ENCODE measurements around the gene DNAH7.
A peak's percentile ranks its signal among the peaks of the same experiment; 100 is the strongest.

Gene DNAH7

GRCh38 chr2:196068271-196069209 is at the start of gene DNAH7:
DNAH7 (minus strand) TSS chr2:196068837; CDS start chr2:196068711, 126 bp downstream.
- H3K9me3 ChIP-seq (ENCODE audit: control insufficient read depth, insufficient read depth, low read length) = no peaks in the 10 kb centered on the region
- H3K27ac ChIP-seq (ENCODE audit: low read depth, low read length) = peak within 1 kb of the TSS; percentile 79
- H3K27me3 ChIP-seq (ENCODE audit: control insufficient read depth, insufficient read depth, low read length) = 0 out of 2 replicates have a peak, but pooled peaks cover 4% of the 10 kb centered on the region
- peaks cover 4% of the 10 kb centered on the region; the same call in 1 of the 2 replicates for H3K4me1 ChIP-seq (ENCODE audit: control insufficient read depth, insufficient read depth, low read length)
- H3K9ac ChIP-seq (ENCODE audit: low read depth, low read length) = 0 out of 2 replicates have a peak within 1 kb of the TSS, but pooled peaks have one; percentile 23
- no peaks in the 10 kb centered on the region for H3K36me3 ChIP-seq (ENCODE audit: control insufficient read depth, insufficient read depth, low read length)
- H3K4me3 ChIP-seq (ENCODE audit: low read depth, low read length) = peak within 1 kb of the TSS; percentile 91

DNA sequence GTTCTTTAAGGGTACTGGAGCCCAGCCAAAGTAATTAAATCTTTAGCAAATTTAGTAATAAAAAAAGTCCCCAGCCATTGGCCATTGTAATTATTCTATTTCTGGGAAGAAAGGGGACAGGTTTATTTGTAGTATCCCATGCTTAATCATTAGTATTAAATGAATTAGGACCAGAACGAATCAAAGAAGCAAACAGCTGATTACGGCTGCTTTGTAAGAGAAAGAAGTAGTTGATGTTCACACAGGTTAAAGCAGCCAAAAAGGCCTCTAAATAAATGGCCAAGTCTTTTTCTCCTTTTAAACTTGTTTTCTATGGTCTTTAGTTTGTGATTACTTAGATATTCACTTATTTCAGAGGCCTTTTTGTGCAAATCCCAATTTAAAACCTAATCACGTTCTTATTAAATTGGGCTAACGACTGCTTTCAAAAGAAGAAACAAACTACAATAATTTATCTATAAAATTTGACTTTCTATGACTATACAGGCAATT is 48.6 kb upstream of the DNAH7 start:
- Histone ChIP-seq H3K9me3 (ENCODE audit: control insufficient read depth, insufficient read depth, low read length) (no peaks in the 10 kb centered on the region), H3K36me3 (ENCODE audit: control insufficient read depth, insufficient read depth, low read length) (no peaks in the 10 kb centered on the region), H3K4me1 (ENCODE audit: control insufficient read depth, insufficient read depth, low read length) (peaks cover 22% of the 10 kb centered on the region), H3K4me3 (ENCODE audit: low read depth, low read length) (no peak overlapping the region), H3K27me3 (ENCODE audit: control insufficient read depth, insufficient read depth, low read length) (no peaks in the 10 kb centered on the region), H3K9ac (ENCODE audit: low read depth, low read length) (no peak overlapping the region), H3K27ac (ENCODE audit: low read depth, low read length) (no peak overlapping the region)

- Histone ChIP-seq H3K4me1 (ENCODE audit: control insufficient read depth, insufficient read depth, low read length) (peaks cover 29% of the 10 kb centered on the region), H3K9me3 (ENCODE audit: control insufficient read depth, insufficient read depth, low read length) (no peaks in the 10 kb centered on the region), H3K9ac (ENCODE audit: low read depth, low read length) (peak overlapping the region; percentile 51; the same call in 1 of the 2 replicates), H3K4me3 (ENCODE audit: low read depth, low read length) (peak overlapping the region; percentile 44), H3K27ac (ENCODE audit: low read depth, low read length) (peak overlapping the region; percentile 97), H3K27me3 (ENCODE audit: control insufficient read depth, insufficient read depth, low read length) (no peaks in the 10 kb centered on the region), H3K36me3 (ENCODE audit: control insufficient read depth, insufficient read depth, low read length) (no peaks in the 10 kb centered on the region)
These were observed 44.7 kb upstream of the DNAH7 start for GRCh38 chr2:196113061-196113974.

GRCh38 chr2:196112418-196113034 is 43.9 kb upstream of the DNAH7 start:
- peak overlapping the region; percentile 97 for H3K27ac ChIP-seq (ENCODE audit: low read depth, low read length)

DNA sequence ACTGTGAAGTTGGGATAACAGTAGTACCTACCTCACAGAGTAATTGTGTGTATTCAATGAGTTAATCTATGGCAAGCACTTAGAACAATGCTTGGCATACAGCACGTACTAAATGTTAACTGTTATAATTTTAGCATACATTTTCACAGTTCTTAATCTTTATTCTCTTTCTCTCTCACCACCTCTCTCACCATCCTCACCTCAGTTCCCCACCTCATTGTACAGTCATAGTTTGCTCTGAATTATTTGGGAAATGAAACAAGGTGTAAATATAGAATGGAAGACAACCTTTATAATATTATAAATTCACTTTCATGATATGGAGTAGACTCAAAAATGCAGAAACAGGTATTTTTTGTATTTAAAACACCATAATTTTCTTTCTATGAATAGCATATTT is 40.0 kb upstream of the DNAH7 start:
- H3K4me3 ChIP-seq (ENCODE audit: low read depth, low read length) = no peak overlapping the region
- no peaks in the 10 kb centered on the region for H3K36me3 ChIP-seq (ENCODE audit: control insufficient read depth, insufficient read depth, low read length)
- H3K9ac ChIP-seq (ENCODE audit: low read depth, low read length) = no peak overlapping the region
- no peak overlapping the region for H3K27ac ChIP-seq (ENCODE audit: low read depth, low read length)
- H3K9me3 ChIP-seq (ENCODE audit: control insufficient read depth, insufficient read depth, low read length) = no peaks in the 10 kb centered on the region
- peaks cover 21% of the 10 kb centered on the region for H3K4me1 ChIP-seq (ENCODE audit: control insufficient read depth, insufficient read depth, low read length)
- no peaks in the 10 kb centered on the region for H3K27me3 ChIP-seq (ENCODE audit: control insufficient read depth, insufficient read depth, low read length)

More at GRCh38 chr2:196112418-196113034, 43.9 kb upstream of the DNAH7 start:
- Histone ChIP-seq H3K27me3 (ENCODE audit: control insufficient read depth, insufficient read depth, low read length) (no peaks in the 10 kb centered on the region), H3K4me3 (ENCODE audit: low read depth, low read length) (peak overlapping the region; percentile 20; the same call in 1 of the 2 replicates), H3K9ac (ENCODE audit: low read depth, low read length) (peak overlapping the region; percentile 33; the same call in 1 of the 2 replicates), H3K36me3 (ENCODE audit: control insufficient read depth, insufficient read depth, low read length) (no peaks in the 10 kb centered on the region), H3K4me1 (ENCODE audit: control insufficient read depth, insufficient read depth, low read length) (peaks cover 29% of the 10 kb centered on the region), H3K9me3 (ENCODE audit: control insufficient read depth, insufficient read depth, low read length) (no peaks in the 10 kb centered on the region)

- peaks cover 16% of the 10 kb centered on the region for H3K4me1 ChIP-seq (ENCODE audit: control insufficient read depth, insufficient read depth, low read length)
- no peak overlapping the region for H3K27ac ChIP-seq (ENCODE audit: low read depth, low read length)
- no peak overlapping the region for H3K9ac ChIP-seq (ENCODE audit: low read depth, low read length)
- no peak overlapping the region for H3K4me3 ChIP-seq (ENCODE audit: low read depth, low read length)
- H3K9me3 ChIP-seq (ENCODE audit: control insufficient read depth, insufficient read depth, low read length) = no peaks in the 10 kb centered on the region
- H3K27me3 ChIP-seq (ENCODE audit: control insufficient read depth, insufficient read depth, low read length) = no peaks in the 10 kb centered on the region
- H3K36me3 ChIP-seq (ENCODE audit: control insufficient read depth, insufficient read depth, low read length) = no peaks in the 10 kb centered on the region
These were observed 37.3 kb upstream of the DNAH7 start for GRCh38 chr2:196105951-196106350.

- no peaks in the 10 kb centered on the region for H3K36me3 ChIP-seq (ENCODE audit: control insufficient read depth, insufficient read depth, low read length)
- H3K9me3 ChIP-seq (ENCODE audit: control insufficient read depth, insufficient read depth, low read length) = no peaks in the 10 kb centered on the region
- H3K4me1 ChIP-seq (ENCODE audit: control insufficient read depth, insufficient read depth, low read length) = peaks cover 16% of the 10 kb centered on the region
- no peak overlapping the region for H3K4me3 ChIP-seq (ENCODE audit: low read depth, low read length)
- H3K27ac ChIP-seq (ENCODE audit: low read depth, low read length) = no peak overlapping the region
- no peaks in the 10 kb centered on the region for H3K27me3 ChIP-seq (ENCODE audit: control insufficient read depth, insufficient read depth, low read length)
- H3K9ac ChIP-seq (ENCODE audit: low read depth, low read length) = no peak overlapping the region
These were observed 35.4 kb upstream of the DNAH7 start for GRCh38 chr2:196104066-196104465.

- H3K36me3 ChIP-seq (ENCODE audit: control insufficient read depth, insufficient read depth, low read length) = no peaks in the 10 kb centered on the region
- no peak overlapping the region for H3K9ac ChIP-seq (ENCODE audit: low read depth, low read length)
- peaks cover 16% of the 10 kb centered on the region for H3K4me1 ChIP-seq (ENCODE audit: control insufficient read depth, insufficient read depth, low read length)
- H3K27me3 ChIP-seq (ENCODE audit: control insufficient read depth, insufficient read depth, low read length) = no peaks in the 10 kb centered on the region
- no peaks in the 10 kb centered on the region for H3K9me3 ChIP-seq (ENCODE audit: control insufficient read depth, insufficient read depth, low read length)
- no peak overlapping the region for H3K27ac ChIP-seq (ENCODE audit: low read depth, low read length)
- H3K4me3 ChIP-seq (ENCODE audit: low read depth, low read length) = no peak overlapping the region
These were observed 35.0 kb upstream of the DNAH7 start for GRCh38 chr2:196103626-196104025.

GRCh38 chr2:196101325-196101991 is 32.8 kb upstream of the DNAH7 start:
- Histone ChIP-seq H3K9ac (ENCODE audit: low read depth, low read length) (no peak overlapping the region), H3K27me3 (ENCODE audit: control insufficient read depth, insufficient read depth, low read length) (no peaks in the 10 kb centered on the region), H3K4me3 (ENCODE audit: low read depth, low read length) (no peak overlapping the region), H3K9me3 (ENCODE audit: control insufficient read depth, insufficient read depth, low read length) (no peaks in the 10 kb centered on the region), H3K36me3 (ENCODE audit: control insufficient read depth, insufficient read depth, low read length) (no peaks in the 10 kb centered on the region), H3K4me1 (ENCODE audit: control insufficient read depth, insufficient read depth, low read length) (peaks cover 28% of the 10 kb centered on the region), H3K27ac (ENCODE audit: low read depth, low read length) (no peak overlapping the region)

DNA sequence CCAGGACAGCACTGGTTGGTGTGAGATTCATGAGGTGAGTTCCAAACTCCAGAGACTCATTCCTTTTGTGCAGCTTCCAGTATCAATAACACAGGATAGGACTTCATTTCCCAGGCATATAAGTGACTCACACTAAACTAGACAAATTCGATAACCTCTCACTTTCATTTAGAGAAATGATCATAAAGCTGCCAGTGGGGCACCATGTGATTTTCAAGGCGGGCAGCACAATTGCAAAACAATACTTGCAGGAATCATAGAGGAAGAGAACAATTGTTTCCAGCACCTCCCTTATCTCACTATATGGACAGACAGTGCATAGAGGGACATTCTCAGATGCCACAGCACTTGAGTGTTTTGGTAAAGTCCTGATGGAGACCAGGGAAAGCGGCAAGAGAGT is 31.3 kb upstream of the DNAH7 start:
- Histone ChIP-seq H3K9ac (ENCODE audit: low read depth, low read length) (no peak overlapping the region), H3K27ac (ENCODE audit: low read depth, low read length) (no peak overlapping the region), H3K9me3 (ENCODE audit: control insufficient read depth, insufficient read depth, low read length) (no peaks in the 10 kb centered on the region), H3K4me1 (ENCODE audit: control insufficient read depth, insufficient read depth, low read length) (peaks cover 33% of the 10 kb centered on the region), H3K27me3 (ENCODE audit: control insufficient read depth, insufficient read depth, low read length) (no peaks in the 10 kb centered on the region), H3K36me3 (ENCODE audit: control insufficient read depth, insufficient read depth, low read length) (no peaks in the 10 kb centered on the region), H3K4me3 (ENCODE audit: low read depth, low read length) (no peak overlapping the region)

Measured in HUES48 (cell line).